NB4 (cell line): ENCODE data around the gene LPAR3.

Experiments
- DNase-seq: peaks from one replicate; pipeline ENCODE4 v3.0.0; 2010; ENCODE audit warnings: low read depth
- H3K4me3 ChIP-seq: one replicate; pipeline ENCODE4 v1.5.1; 2011; ENCODE audit warnings: mild to moderate bottlenecking, low read depth, low read length, moderate library complexity
- MYC ChIP-seq: IDR thresholded peaks from 2 replicates; pipeline ENCODE4 v1.6.1; 2011; ENCODE audit warnings: low read depth, low read length
- POLR2A ChIP-seq: IDR thresholded peaks from 2 replicates; pipeline ENCODE4 v1.6.1; 2011; ENCODE audit warnings: mild to moderate bottlenecking; ENCODE audit not compliant: insufficient read length; ENCODE audit errors: extremely low read depth
- TF ChIP-seq, protein P1 (sequence below): IDR thresholded peaks from one replicate; pipeline ENCODE4 v1.5.1; 2012; ENCODE audit warnings: low read depth, low read length
- TF ChIP-seq, protein P2 (sequence below): IDR thresholded peaks from 2 replicates; pipeline ENCODE4 v1.6.1; 2011; ENCODE audit warnings: low read depth, low read length

LPAR3 gene

DNA sequence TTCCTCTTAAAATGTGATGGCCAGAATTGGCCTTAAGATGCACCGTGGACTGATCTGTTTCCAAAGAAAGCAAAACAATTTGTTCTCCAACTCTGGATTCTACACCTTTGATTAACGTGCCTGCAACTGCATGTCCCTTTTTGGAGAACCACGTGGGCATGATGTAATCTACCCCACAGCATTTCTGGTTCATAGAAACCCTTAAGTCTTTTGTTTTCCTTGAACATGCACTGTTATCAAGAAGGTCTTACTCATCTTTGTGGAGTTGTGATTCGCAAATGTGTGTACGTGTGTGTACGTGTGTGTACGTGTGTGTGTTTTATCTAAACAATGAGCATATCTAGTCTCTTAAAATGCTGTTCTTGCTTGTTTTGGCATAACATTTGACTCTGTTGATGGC, 57.8 kb downstream of the LPAR3 start:
- TF ChIP-seq POLR2A (no peak), MYC (no peak)
- TF ChIP-seq, protein P1, sequence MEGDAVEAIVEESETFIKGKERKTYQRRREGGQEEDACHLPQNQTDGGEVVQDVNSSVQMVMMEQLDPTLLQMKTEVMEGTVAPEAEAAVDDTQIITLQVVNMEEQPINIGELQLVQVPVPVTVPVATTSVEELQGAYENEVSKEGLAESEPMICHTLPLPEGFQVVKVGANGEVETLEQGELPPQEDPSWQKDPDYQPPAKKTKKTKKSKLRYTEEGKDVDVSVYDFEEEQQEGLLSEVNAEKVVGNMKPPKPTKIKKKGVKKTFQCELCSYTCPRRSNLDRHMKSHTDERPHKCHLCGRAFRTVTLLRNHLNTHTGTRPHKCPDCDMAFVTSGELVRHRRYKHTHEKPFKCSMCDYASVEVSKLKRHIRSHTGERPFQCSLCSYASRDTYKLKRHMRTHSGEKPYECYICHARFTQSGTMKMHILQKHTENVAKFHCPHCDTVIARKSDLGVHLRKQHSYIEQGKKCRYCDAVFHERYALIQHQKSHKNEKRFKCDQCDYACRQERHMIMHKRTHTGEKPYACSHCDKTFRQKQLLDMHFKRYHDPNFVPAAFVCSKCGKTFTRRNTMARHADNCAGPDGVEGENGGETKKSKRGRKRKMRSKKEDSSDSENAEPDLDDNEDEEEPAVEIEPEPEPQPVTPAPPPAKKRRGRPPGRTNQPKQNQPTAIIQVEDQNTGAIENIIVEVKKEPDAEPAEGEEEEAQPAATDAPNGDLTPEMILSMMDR = no peak
- TF ChIP-seq, protein P2, sequence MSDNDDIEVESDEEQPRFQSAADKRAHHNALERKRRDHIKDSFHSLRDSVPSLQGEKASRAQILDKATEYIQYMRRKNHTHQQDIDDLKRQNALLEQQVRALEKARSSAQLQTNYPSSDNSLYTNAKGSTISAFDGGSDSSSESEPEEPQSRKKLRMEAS = no peak
- DNase-seq = no peak
- H3K4me3 ChIP-seq = no peak overlapping the region

DNA sequence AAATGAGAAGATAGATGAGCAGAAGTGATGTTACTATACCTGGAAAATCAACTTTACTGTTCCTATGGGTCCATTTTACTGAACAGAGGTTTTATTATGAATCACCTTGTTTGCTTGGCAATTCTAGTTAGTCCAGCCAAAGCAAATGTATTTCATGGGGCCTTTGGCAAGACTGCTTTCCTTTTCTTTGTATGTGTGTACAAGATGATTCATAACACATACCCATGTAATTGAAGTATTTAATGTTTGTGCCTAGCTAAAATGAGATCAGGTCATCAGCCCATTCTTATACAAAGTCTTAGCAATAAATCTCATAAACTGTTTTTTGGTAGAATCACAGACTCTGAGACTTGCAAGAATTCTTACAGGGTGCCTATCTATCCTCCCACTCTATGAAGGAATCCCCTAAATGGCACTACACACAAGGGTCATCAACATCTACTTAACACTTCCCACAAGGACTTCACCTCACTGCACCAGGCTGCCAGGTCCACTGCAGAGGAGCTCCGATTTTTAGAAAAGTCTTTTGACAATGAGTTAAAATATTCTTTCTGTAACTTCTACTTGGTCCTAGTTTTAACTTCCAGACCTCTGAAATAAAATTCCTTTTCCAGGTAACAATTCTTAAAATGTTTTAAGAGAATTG, 58.5 kb downstream of the LPAR3 start:
- TF ChIP-seq, protein P2 = no peak
- DNase-seq = no peak
- no peak overlapping the region for H3K4me3 ChIP-seq

DNA sequence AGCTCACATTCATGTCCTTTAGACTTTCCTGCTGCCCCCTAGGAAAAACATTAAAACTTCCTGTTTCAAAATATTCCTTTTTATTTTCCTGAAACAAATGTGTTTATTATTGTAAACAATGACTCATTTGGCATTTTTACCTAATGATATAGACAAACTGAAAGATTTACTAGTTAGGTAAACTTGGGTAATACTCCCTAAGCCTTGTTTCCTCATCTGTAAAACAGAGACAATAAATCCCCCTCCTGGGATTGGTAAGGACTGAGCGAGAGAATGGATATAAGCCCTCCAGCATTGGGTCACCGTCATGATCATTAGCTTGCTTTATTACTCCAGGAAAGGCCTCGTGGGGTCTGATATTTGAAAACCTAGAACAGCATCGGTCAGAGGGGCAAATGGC, 59.8 kb downstream of the LPAR3 start:
- TF ChIP-seq, protein P1 = no peak
- TF ChIP-seq POLR2A (no peak), MYC (no peak)
- TF ChIP-seq, protein P2 = no peak
- no peak overlapping the region for H3K4me3 ChIP-seq
- no peak for DNase-seq

GRCh38 chr1:84830136-84830535, 62.9 kb downstream of the LPAR3 start:
- TF ChIP-seq, protein P1 = no peak
- TF ChIP-seq, protein P2 = no peak
- no peak for DNase-seq
- H3K4me3 ChIP-seq = no peak overlapping the region

DNA sequence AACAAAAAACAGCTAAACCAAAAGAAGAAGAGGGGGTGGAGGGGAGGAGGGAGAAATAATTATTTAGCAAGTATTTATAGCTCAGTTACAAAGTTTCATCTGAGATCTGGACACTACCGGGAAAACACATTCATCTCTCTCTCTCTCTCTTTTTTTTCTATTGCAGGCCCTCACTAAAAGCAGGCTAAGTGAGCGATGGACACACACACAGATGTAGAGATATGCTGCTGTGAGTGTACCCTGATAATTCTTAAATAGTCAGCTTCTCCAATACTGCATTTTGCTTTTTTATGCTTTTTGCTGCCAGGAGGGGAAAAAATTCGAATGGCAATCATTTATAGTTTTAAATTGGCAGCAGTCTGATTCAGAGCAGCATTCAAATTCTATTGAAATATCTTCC, 65.0 kb downstream of the LPAR3 start:
- DNase-seq = no peak
- TF ChIP-seq MYC = no peak
- no peak for TF ChIP-seq POLR2A
- TF ChIP-seq, protein P2 = no peak
- TF ChIP-seq, protein P1 = no peak
- no peak overlapping the region for H3K4me3 ChIP-seq

GRCh38 chr1:84827555-84827954, 65.5 kb downstream of the LPAR3 start:
- TF ChIP-seq MYC (no peak), POLR2A (no peak)
- TF ChIP-seq, protein P2 = no peak
- TF ChIP-seq, protein P1 = no peak
- H3K4me3 ChIP-seq = no peak overlapping the region
- DNase-seq = no peak
